ENCODE data around the gene CSNK1G1. TPM values are rescaled to one million over a fixed set of nuclear protein-coding genes. Genes with fewer than 3 reads are reported as not detected.
A peak's percentile ranks its signal among the peaks of the same experiment; 100 is the strongest.

The CSNK1G1 gene
- total and polyA plus RNA-seq, 2 of the 8 experiments (the other 6 are each of a cell fraction or from before 2014, with no cell fraction given): 6.0 to 12.9 TPM

DNA sequence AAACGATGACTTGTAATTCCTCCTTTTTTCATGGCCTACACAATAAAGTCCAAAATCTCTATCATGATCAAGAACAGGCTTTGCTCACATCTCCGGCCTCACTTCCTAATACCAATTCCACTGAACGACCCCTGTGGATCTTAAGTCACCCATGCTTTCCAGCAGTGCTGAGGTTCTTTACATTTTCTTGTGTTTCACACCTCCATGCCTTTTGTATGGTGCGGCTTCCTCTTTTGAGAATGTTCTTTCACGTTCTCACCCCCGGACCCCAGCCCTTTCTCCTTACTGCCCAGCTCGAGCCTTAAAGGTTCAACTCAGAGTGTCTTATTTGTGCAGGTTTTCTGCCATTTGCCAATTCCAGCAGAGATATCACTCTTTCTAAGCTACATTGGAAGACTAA lies 70.1 kb downstream of the CSNK1G1 start:
- peaks cover 3% of the 10 kb centered on the region; the same call in 1 of the 2 replicates for H3K79me1 ChIP-seq (ENCODE audit: low read depth, low read length)
- ChIA-PET POLR2A (ENCODE audit: partially characterized antibody) (no interaction called here), CTCF (ENCODE audit: partially characterized antibody) (interaction anchor here (1.0 kb wide), 1 partner anchor 69 kb away, joined by 3 read pairs; no protein-coding TSS in a partner anchor)
- peaks cover 0 to 3% (median 0%) of the 10 kb centered on the region in 4 experiments; a peak in 1 of 7 replicates for H3K4me1 ChIP-seq (replicated peaks in 1 of 4; ENCODE audit: control insufficient read depth in 3 of 4, insufficient read depth in 4 of 4, low read length in 3 of 4)
- H2BK120ac ChIP-seq (replicated peaks; ENCODE audit: low read depth, low read length): no peak overlapping the region
- H3K27ac ChIP-seq (ENCODE audit: low read depth, low read length): no peak overlapping the region
- H2BK5ac ChIP-seq (ENCODE audit: low read depth, low read length): no peak overlapping the region
- H2AK5ac ChIP-seq (ENCODE audit: low read depth, low read length): no peak overlapping the region
- H3K4me2 ChIP-seq (ENCODE audit: insufficient read depth in 1 of 2, low read depth in 2 of 2, low read length in 2 of 2): no peak overlapping the region
- H3K27me3 ChIP-seq (replicated peaks in 1 of 4; ENCODE audit: control insufficient read depth in 3 of 4, extremely low read depth in 1 of 4, insufficient read depth in 3 of 4, low read length in 3 of 4): no peaks in the 10 kb centered on the region
- H3K36me3 ChIP-seq (ENCODE audit: control insufficient read depth in 2 of 4, insufficient read depth in 4 of 4, low read length in 3 of 4): no peaks in the 10 kb centered on the region
- H3K18ac ChIP-seq (ENCODE audit: extremely low read depth, low read length): no peak overlapping the region
- H3K9me3 ChIP-seq (ENCODE audit: insufficient read depth in 2 of 2, low read depth in 1 of 2, low read length in 1 of 2): no peaks in the 10 kb centered on the region
- H4K8ac ChIP-seq (ENCODE audit: extremely low read depth, insufficient read depth, low read length): no peak overlapping the region
- H2BK15ac ChIP-seq (ENCODE audit: low read length): no peak overlapping the region
- no peak overlapping the region for H4K5ac ChIP-seq (ENCODE audit: insufficient read length, low read depth, low read length)
- H2BK12ac ChIP-seq (ENCODE audit: low read depth, low read length): no peak overlapping the region
- H3K56ac ChIP-seq (replicated peaks; ENCODE audit: insufficient read length, low read depth, low read length): no peak overlapping the region
- FAIRE-seq: peak; percentile 42
- H3K9ac ChIP-seq (replicated peaks in 1 of 4; ENCODE audit: extremely low read depth in 1 of 4, low read depth in 3 of 4, low read length in 3 of 4): no peak overlapping the region
- DNase-seq (ENCODE audit: low read depth in 1 of 2, low spot score in 2 of 2): no peak
- H2BK20ac ChIP-seq (ENCODE audit: low read length): no peak overlapping the region
- no peak overlapping the region for H3K23ac ChIP-seq (ENCODE audit: insufficient read length)
- no peak overlapping the region for H2AFZ ChIP-seq (ENCODE audit: low read length)
- H3K4me3 ChIP-seq (ENCODE audit: extremely low read depth in 1 of 4, insufficient read depth in 2 of 4, low read depth in 3 of 4, low read length in 4 of 4): no peak overlapping the region
- WGBS, 2 experiments (ENCODE audit: extremely low coverage in 1 of 2, insufficient coverage in 1 of 2, insufficient read length in 1 of 2, insufficient replicate concordance in 2 of 2, low coverage in 1 of 2, low lambda C conversion rate in 2 of 2, missing lambda C conversion rate in 1 of 2): 85% methylated on average over 7 of the region's 7 CpGs; no CpG with 5 or more reads in 1 of the 2 experiments
- no peak overlapping the region for H4K91ac ChIP-seq (replicated peaks; ENCODE audit: insufficient read length, low read length)
- peaks cover 0 to 7% of the 10 kb centered on the region in 2 experiments; a peak in 2 of 4 replicates for H3K79me2 ChIP-seq (ENCODE audit: control insufficient read depth in 1 of 2, insufficient read depth in 2 of 2, low read length in 2 of 2)
- H4K20me1 ChIP-seq (replicated peaks in 1 of 2; ENCODE audit: control insufficient read depth in 1 of 2, insufficient read depth in 2 of 2, low read length in 2 of 2): no peaks in the 10 kb centered on the region
- H3K23me2 ChIP-seq (ENCODE audit: low read depth, low read length): no peaks in the 10 kb centered on the region
- H3K4ac ChIP-seq (replicated peaks; ENCODE audit: insufficient read length, low read depth, low read length): no peak overlapping the region
- H3K14ac ChIP-seq (ENCODE audit: insufficient read length): no peak overlapping the region
- TF ChIP-seq BCL11A (IDR thresholded peaks at IDR 0.05; ENCODE audit: low read depth in 2 of 2, low read length in 2 of 2) (no peak), ZNF274 (IDR thresholded peaks at IDR 0.05; ENCODE audit: borderline replicate concordance, extremely low read depth, low read length) (no peak), CHD2 (IDR thresholded peaks at IDR 0.05; ENCODE audit: low read length) (no peak), RAD21 (IDR thresholded peaks at IDR 0.05 in 1 of 2, conservative IDR thresholded peaks at IDR 0.05 in 1 of 2; ENCODE audit: low read depth in 2 of 2, low read length in 2 of 2) (no peak), SIX5 (IDR thresholded peaks at IDR 0.05; ENCODE audit: low read depth, low read length) (no peak), CTBP2 (IDR thresholded peaks at IDR 0.05; ENCODE audit: borderline replicate concordance, insufficient read depth, insufficient read length, low read length) (no peak), SUZ12 (IDR thresholded peaks at IDR 0.05; ENCODE audit: low read length) (no peak), CHD1 (IDR thresholded peaks at IDR 0.05; ENCODE audit: low read depth, low read length) (no peak), CBX8 (IDR thresholded peaks at IDR 0.05; ENCODE audit: borderline replicate concordance, low read depth, low read length) (no peak), ASH2L (IDR thresholded peaks at IDR 0.05; ENCODE audit: low read length) (no peak), EZH2 (IDR thresholded peaks at IDR 0.05; ENCODE audit: low read depth, low read length, severe bottlenecking) (no peak), CBX5 (IDR thresholded peaks at IDR 0.05; ENCODE audit: low read depth, low read length) (no peak), JUND (IDR thresholded peaks at IDR 0.05; ENCODE audit: low read length) (no peak)
